Measurements from ENCODE around the gene DLG4.
"Not testable (repeated sequence)": the region's sequence is repeated elsewhere in the genome, so short reads cannot be mapped to it uniquely, and the experiment has no call there.

Gene DLG4

DNA sequence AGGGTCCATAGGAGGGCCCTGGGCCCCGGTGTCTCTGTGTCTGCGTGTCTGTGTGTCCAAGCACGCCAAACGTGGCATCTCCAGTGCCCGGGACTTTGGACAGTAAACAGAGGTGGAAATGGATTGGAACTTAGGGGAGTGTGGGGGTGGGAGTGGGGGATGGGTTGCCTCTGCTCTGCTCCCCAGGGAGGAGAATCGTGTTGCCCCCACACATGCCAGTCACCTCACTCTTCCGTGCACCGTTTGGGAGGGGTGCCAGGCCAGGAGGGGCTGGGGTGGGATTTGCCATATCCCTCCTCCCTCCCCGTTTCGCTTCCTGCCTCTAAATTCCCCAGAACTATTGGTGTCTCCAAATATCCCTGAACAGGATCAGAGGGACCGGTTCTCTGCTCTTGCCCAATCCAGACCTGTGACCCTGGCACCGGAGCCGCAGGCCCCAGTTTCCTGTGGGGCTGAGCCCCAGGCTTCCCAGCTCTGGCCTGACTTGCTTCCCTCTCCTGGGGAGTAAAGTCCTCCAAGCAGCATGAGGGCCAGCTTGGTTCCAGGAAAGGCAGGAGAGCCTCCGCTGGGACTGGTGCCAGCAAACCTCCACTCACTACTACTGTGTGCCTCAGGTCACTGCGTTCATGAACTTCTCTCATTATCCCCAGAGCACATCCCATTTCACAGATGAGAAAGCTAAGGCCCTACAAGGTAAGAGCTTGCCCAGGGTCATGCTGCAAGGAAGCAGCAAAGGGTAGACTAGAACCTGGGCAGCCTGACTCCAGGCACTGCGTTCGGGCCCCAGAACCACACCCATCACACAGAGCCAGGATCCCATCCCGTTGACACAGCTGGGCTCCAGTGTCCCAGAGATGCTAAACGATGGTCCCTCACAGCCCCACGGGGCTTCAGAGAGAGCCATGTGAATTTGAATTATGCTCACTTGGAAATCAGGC, 40.0 kb downstream of the DLG4 start, which contains the start of gene ASGR1:
TSS of gene ASGR1 (minus strand) at position 54 of the 938 bp plus-strand sequence. CDS start 807 bp downstream, outside the sequence.
- DNase-seq = no peak

DNA sequence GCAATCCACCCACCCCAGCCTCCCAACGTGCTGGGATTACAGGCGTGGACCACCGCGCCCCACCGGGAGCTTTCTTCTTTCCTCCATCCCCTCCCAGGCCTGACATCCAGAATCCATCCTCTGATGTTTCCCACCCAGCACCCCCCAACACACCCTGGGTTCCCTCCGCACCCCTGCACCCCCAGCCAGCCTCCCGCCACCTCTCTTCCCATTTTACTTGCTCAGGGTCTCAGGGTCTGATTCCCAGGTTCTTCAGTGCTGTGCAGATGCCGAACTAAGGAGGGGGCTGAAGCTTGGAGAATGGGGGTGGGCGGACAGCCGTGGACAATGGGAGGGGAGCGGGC, 40.7 kb downstream of the DLG4 start:
- no peak for DNase-seq

DNA sequence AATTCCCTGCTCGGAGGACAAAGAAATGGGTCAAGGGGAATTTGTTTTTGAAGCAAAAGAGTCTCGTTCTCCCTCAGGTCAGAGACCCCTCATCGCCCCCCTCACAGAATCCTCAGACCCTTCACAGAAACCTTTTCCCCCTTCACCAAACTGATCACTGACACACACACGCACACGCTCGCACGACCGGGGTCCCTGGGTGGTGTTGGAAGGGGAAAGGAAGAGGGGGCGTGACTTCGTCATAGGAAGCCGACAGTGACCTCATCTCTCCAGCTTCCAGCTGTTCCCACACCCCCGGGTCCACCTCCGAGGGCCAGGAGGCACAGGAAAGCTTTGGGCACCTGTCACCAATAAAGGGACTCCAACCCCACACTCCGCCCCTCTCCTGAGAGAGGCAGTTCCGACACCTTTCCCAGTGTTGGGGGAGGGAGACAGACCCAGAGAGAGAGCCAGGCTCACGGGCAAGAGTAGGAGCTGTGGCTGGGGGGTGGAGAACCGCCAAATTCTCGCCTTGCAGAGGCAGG, 41.6 kb downstream of the DLG4 start:
- no peak for DNase-seq

DNA sequence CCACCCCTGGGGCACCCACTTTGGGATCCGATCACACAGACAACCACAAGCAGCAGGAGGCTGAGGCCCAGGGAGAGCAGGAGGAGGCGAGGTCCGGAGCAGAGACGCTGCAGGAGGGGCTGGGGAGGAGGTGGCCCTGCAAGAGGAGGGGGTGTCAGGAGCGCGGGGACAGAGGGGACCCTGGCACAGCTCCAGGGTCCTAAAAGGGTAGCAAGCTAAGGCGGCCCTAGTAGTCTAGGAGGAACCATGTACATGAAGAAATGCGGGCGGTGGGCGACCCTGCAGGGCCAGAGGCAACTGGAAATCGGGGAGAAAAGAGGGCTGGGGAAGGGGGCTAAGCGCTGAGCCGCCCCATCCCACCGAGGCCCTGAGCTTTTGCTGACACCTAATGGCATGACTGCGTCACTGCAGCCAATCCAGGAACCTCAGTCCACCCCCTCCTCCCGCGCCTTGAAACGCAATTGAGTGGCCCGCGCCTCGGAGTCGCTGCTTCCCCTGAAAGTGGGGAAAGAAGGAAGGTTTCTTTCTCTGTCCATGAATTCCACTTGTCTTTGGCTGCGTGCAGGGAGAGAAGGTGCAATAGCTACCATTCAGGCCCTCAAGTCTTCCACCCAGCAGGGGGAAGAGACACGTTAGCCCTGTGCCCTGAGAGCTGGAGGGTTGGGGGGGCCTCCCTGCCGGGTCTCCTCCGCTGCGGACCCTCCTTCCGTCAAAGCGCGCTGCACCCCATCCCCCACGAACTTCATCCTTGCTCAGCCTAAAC, 42.3 kb downstream of the DLG4 start:
- peak in 1 of 2 experiments; percentile 24 for DNase-seq

DNA sequence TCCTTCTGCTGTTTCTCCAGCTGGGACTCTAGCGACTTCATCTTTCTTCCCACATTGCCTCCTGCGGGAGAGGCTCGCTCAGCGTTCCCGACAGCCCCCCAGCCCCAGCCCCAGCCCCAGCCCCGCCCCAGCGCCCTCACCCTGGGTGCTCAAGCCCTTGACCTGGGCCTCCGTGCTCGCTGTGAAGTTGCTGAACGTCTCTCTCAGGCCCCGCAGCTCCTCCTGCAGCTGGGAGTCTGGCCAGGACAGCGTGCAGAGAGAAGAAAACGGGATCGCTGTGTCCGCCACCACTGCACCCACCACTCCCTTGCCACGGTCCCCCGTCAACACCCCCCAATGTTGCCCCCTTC, 42.8 kb downstream of the DLG4 start:
- no peak for DNase-seq

DNA sequence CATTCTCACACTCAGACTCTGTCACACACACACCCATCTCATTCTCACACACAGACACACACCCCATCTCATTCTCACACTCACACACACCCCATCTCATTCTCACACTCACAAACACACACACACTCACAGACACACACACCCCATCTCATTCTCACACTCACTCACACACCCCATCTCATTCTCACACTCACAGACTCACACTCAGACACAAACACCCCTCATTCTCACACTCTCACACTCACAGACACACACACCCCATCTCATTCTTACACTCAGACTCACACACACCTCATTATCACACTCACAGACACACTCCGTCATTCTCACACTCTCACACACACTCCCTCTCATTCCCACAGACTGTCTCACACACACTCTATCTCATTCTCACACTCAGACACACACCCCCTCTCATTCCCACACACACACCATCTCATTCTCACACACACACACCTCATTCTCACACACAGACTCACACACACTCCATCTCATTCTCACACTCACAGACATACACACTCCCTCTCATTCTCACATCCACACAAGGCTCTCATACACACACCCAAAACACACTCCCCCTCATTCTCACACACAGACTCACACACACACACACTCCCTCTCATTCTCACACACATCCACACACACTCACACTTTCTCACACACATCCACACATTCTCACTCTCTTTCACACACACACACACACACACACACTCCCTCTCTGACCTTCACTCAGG, 43.4 kb downstream of the DLG4 start:
- no peak for DNase-seq

DNA sequence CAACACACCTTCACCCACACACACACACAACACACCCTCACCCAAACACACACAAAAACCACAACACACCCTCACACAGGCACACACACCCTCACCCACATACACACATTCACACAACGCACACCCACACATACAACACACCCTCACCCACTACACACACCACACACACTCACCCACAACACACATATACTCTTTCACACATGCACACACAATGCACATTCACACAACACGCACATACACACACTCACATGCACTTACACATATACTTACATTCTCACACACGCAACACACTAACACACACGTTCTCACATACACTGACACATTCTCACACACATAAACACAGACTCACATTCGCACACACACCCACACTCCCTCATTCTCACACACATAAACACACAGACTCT, 44.3 kb downstream of the DLG4 start:
- DNase-seq = no peak

DNA sequence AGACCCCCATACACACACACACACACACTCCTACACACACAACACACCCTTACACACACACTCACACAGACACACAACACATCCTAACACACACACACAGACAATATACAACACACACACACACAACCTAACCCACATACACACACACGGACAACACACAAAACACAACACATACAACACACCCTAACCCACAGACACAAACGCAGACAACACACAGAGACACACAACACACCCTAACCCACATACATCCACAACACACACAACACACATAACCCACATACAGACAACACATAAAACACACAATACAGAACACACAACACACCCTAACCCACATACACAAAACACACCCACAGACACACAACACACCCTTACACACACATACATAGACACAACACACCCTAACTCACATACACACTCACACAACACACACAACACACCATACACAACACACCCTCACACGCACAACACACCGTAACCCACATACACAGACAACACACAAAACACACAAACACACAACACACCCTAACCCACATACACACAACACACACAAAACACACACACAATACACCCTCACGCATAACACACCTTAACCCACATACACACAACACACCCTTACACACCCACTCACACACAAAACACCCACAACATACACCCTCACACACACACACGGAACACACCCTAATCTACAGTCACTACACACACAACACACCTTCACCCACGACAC, 44.9 kb downstream of the DLG4 start:
- DNase-seq = no peak

DNA sequence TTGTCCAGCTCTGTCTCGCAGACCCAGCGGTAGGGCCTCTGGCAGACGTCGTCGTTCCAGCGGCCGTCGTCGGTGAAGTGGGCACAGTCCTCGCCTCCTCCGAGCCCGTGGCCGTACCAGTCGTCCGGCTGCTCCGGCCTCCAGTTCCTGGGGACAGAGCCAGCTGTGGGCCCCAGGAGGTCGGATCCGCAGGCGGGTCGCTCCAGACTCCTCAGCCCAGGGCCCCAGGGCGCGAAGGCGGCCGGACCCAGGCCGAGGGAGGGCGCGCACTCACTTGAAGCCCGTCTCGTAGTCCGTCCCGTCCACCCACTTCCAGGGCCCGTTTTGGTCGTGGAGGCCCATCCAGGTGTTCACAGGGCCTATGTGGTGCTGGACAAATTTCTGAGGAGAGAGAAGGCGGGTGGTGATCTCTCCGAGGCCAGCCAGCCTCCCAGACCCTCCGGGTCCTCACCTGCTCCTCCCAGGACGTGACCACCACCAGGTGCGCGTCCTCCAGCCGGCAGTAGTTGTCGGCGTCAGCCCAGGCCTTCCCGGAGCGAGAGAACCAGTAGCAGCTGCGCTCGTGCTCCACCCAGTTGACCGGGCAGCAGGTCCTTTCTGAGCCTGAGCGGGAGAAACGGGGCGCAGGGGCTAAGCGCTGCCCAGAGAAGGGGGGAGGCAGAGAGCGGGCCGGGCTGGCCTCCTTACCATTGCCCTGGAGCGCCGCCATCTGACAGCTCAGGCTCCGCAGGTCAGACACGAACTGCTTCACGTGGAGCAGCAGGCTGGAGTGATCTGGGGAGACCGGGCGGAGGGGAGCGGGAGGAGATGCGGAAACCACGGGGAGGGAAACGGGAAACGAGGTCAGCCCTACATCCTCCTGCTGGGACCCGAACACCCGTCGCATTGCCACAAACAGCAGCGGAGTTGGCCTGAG, 45.7 kb downstream of the DLG4 start:
- peak in 1 of 2 experiments; percentile 32 for DNase-seq

DNA sequence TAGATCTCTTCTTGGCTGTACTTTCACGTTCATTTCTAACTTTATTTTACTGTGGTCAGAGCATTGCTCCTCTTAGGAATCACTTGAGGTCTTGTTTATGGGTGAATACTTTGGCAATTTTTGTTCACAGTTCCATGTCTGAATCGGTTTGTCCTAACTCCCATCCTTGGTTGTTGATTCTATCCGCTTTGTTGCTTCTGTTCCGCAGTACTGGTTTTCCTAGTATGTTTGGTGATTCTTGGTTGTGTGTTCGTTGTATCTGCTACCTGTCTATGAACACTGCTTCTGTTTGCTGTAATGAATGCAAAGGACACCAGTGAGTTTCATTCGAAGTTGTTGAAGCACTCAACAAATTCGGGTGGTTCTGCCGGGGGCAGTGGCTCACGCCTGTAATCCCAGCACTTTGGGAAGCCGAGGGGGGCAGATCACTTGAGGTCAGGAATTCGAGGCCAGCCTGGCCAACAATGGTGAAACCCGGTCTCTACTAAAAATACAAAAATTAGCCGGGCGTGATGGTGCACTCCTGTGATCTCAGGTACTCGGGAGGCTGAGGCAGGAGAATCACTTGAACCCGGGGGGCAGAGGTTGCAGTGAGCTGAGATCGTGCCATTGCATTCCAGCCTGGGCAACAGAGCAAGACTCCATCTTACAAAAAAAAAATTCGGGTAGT, 47.0 kb downstream of the DLG4 start:
- DNase-seq = not testable (repeated sequence)

DNA sequence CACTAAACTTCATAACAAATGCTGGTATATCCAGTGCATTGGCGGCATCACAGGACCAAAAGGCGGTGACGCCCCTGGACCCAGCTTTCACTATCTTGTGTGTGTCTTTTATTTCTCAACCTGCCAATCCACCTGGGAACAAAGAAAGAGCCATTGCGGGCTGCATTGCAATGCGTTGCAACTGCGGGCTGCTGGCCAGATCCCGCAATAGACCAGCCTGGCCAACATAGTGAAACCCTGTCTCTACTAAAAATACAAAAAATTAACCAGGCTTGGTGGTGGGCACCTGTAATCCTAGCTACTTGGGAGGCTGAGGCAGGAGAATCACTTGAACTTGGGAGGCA, 50.1 kb downstream of the DLG4 start:
- not testable (repeated sequence) for DNase-seq

DNA sequence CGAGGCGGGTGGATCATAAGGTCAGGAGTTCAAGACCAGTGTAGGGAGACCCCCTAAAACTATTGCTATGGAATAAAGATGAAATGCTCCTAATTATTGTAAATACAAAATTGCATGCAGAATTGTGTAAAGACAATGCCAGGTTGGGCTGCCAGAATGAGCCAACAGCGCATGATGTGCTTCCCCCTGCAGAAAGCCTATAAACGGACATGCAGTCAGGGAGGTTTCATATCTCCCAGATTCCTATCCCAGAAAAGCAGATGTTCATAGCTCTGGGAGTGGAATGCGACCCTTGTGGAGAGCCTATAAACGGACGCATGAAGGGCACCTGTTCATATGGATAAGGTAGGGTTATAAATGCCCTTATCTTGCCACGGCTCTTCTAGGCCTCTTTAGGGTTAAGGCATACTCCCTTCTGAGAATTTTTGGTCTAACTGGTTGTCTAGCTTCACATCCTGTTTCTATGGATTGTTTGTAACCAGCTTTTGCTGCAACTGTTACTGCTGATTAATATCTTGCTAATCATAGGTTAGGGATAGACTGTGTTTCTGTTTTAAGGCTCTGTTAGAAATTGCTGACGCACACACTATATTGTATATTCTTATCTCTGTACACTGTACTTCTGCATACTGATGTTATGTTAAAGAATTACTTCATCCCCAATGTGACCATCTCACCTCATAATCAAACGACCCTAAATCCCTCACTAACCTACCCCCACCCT, 50.6 kb downstream of the DLG4 start:
- DNase-seq = not testable (repeated sequence)

DNA sequence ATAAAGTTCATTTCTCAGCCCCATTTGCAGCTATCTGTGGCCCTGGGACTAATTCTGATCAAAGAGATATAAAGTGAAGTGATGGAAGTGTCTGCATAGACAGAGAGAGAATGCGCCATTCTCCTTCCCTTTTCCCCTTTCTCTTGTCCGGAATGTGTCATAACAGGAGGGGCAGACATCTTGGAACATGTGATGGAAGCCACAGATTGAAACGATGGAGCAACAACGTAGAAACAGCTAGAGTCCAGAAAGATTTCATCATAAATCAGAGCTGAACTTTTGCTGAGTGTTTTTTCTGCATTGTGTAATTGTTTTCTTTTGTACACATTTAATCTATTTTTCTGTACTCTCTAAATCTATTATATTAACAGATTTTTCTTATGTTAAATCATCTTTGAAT, 51.8 kb downstream of the DLG4 start:
- no peak for DNase-seq

DNA sequence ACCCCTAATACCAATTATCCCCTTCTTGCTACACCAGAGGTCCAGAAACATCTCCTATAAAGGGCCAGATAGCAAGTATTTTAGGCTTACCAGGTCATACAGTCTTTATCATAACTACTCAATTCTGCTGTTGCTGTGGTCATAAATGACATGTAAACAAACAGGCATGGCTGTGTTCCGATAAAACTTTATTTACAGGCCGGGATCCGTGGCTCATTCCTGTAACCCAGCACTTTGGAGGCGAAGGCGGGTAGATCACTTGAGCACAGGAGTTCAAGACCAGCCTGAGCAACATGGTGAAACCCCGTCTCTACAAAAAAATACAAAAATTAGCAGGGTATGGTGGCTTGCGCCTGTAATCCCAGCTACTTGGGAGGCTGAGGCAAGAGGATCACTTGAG, 52.8 kb downstream of the DLG4 start:
- DNase-seq = no peak

DNA sequence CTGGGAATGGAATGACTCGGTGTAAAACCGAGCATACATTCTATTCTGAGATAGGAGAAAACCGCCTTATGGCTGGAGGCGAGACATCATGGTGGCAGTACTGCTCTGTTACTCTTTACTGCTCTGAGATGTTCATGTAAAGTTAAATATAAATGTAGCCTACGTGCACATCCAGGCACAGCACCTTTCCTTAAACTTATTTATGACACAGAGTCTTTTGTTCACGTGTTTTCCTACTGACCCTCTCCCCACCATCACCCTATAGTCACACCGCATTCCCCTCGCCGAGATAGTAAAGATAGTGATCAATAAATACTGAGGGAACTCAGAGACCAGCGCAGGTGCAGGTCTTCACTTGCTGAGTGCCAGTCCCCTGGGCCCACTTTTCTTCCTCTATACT, 60.1 kb downstream of the DLG4 start:
- DNase-seq = not testable (repeated sequence)

DNA sequence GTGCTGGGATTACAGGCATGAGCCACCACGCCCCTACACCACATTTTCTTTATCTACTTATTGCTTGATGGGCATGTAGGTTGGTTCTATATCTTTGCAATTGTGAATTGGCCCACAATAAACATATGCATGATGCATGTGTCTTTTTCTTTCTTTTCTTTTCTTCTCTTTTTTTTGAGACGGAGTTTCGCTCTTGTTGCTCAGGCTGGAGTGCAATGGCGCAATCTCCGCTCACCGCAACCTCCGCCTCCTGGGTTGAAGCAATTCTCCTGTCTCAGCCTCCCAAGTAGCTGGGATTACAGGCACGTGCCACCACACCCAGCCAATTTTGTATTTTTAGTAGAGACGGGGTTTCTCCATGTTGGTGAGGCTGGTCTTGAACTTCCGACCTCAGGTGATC, 61.2 kb downstream of the DLG4 start:
- not testable (repeated sequence) for DNase-seq

DNA sequence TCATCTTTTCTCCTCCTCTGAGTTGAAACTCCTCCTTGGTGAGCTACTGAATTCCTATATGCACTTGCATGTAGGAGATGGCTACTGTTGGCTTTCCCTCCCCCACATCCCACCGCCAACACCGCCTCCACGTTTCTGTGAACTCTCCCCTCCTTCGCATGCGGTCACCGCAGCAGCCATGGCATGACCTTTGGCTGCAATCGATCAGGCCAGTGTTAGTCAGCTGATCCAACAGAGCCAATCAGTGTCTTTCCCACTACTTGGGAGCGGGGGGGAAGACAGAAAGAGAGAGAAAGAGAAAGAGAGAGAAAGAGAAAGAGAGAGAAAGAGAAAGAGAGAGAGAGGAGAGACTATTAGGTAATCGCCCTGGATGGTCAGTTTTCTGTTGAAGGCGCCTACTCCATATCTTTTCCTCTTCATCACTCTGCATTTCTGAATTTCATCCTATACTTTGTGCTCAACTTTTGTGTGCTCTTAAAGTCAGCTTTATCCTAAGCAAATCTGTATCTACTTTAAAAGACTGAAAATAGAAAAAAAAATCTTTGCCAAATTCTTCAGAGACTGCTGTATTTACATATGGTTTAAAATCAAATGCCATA, 63.2 kb downstream of the DLG4 start:
- DNase-seq = no peak

DNA sequence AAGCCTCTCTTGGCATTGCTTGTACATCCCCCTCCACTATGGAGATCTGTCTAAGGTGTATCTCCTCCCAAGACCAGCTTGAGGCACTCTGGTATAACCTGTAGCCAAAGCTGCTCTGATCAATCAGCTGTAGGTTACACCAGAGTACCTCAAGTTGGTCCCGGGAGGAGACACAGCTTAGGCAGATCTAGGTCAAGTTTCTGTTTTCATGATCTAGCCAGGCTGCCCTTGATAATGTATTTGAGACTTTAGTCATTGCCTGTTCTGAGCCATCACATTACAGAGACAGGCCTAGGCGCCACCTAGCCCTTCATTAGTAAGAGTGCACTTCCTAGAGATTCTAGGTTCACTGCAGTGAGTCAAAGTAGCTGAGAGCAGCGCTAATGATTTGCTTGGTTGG, 71.9 kb downstream of the DLG4 start:
- no peak for DNase-seq

DNA sequence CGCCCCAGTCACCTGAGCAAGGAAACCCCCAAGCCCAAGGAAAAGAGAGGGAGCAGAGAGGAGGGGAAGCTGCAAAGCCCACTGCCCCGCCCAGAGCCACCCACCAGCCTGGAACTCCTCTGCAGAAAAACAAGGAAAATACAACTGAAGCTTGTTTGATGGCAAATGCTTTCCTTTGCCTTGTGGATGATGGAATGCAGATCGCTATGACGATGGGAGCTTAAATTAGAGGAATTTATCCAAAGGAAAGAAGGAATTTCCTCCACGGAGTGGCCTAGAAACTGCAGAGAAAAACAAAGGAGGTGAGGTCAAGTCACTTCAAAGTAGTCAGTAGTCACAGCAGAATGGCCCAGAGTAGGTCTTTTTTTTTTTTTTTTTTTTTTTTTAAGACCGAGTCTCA, 73.5 kb downstream of the DLG4 start:
- DNase-seq = no peak

DNA sequence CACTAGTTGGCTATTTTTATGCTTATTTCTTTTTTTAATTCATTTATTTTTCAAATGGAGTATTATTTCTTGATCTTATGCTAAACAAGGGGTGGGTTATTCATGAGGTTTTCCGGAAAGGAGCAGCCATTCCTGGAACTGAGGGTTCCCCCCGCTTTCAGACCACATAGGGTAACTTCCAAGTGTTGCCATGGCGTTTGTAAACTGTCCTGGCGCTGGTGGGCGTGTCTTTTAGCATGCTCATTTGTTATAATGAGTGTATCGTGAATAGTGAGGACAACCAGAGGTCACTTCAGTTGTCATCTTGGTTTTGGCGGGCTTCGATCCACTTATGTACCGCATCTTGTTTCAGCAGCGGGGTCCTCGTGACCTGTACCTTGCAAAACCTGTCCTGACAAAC, 75.4 kb downstream of the DLG4 start:
- no peak for DNase-seq
